GM23338 (cell line): Measurements from ENCODE around the gene KDM4E. TPM values are rescaled to one million over a fixed set of nuclear protein-coding genes. Genes with fewer than 3 reads are reported as not detected.

Experiments
- ATAC-seq: fragments of 200-7000 bp; cut with Tn5 transposase; 3 replicates; pipeline ENCODE4 v1.9.1; 2020
- DNase-seq: peaks from one replicate; pipeline ENCODE4 v3.0.0-alpha.2; 2015; ENCODE audit warnings: low spot score
- H2AFZ ChIP-seq: fragments of 200-600 bp; sonication (generic); 2 replicates; pipeline ENCODE4 v1.8.0; 2016; ENCODE audit warnings: antibody characterized with exemption, mild to moderate bottlenecking, moderate library complexity
- H3F3A ChIP-seq: fragments of 200-600 bp; sonication (generic); replicated peaks from 2 replicates; pipeline ENCODE4 v1.8.0; 2017; ENCODE audit warnings: antibody characterized with exemption, mixed run types, low read depth
- H3K27ac ChIP-seq: fragments of 200-600 bp; sonication (generic); 2 replicates; pipeline ENCODE4 v1.6.1; 2016; ENCODE audit warnings: low read depth
- H3K27me3 ChIP-seq: fragments of 200-600 bp; sonication (generic); 2 replicates; pipeline ENCODE4 v1.8.0; 2016; ENCODE audit warnings: mild to moderate bottlenecking, mixed run types, moderate library complexity; ENCODE audit not compliant: insufficient read depth
- H3K36me3 ChIP-seq: fragments of 200-600 bp; sonication (generic); 2 replicates; pipeline ENCODE4 v1.8.0; 2016; ENCODE audit warnings: mild to moderate bottlenecking; ENCODE audit not compliant: insufficient read depth
- H3K4me1 ChIP-seq: fragments of 200-600 bp; sonication (generic); 2 replicates; pipeline ENCODE4 v1.8.0; 2016; ENCODE audit warnings: mild to moderate bottlenecking, moderate library complexity; ENCODE audit not compliant: insufficient read depth
- H3K4me2 ChIP-seq: fragments of 200-600 bp; sonication (generic); 2 replicates; pipeline ENCODE4 v1.7.1; 2017; ENCODE audit warnings: mixed run types
- H3K4me3 ChIP-seq: fragments of 200-600 bp; sonication (generic); 2 replicates; pipeline ENCODE4 v1.6.1; 2016; ENCODE audit warnings: mixed run types
- H3K79me2 ChIP-seq: fragments of 200-600 bp; sonication (generic); replicated peaks from 2 replicates; pipeline ENCODE4 v1.8.0; 2017; ENCODE audit warnings: mild to moderate bottlenecking; ENCODE audit not compliant: insufficient read depth
- H3K9me2 ChIP-seq: fragments of 200-600 bp; sonication (generic); 2 replicates; pipeline ENCODE4 v1.8.0; 2017; ENCODE audit not compliant: insufficient read depth
- H4K20me1 ChIP-seq: fragments of 200-600 bp; sonication (generic); replicated peaks from 2 replicates; pipeline ENCODE4 v1.8.0; 2017; ENCODE audit warnings: mild to moderate bottlenecking; ENCODE audit not compliant: insufficient read depth
- H3K27ac Mint-ChIP-seq: 2 replicates; pipeline ENCODE4 v1.8.0; 2020; ENCODE audit warnings: inconsistent platforms, mild to moderate bottlenecking, moderate library complexity, mixed read lengths
- H3K27me3 Mint-ChIP-seq: 3 replicates; pipeline ENCODE4 v1.8.0; 2022; ENCODE audit warnings: low read depth, mild to moderate bottlenecking, moderate library complexity, mixed read lengths, inconsistent platforms; ENCODE audit not compliant: insufficient read depth, poor library complexity
- H3K36me3 Mint-ChIP-seq: 3 replicates; pipeline ENCODE4 v1.8.0; 2021; ENCODE audit warnings: low read depth, mild to moderate bottlenecking, inconsistent platforms, moderate library complexity, mixed read lengths
- H3K4me1 Mint-ChIP-seq: 3 replicates; pipeline ENCODE4 v1.8.0; 2020; ENCODE audit warnings: mild to moderate bottlenecking, inconsistent platforms, mixed read lengths
- H3K4me3 Mint-ChIP-seq: 3 replicates; pipeline ENCODE4 v1.8.0; 2021; ENCODE audit warnings: moderate library complexity, mild to moderate bottlenecking, inconsistent platforms, mixed read lengths
- H3K9me3 Mint-ChIP-seq: 3 replicates; pipeline ENCODE4 v1.8.0; 2020; ENCODE audit warnings: moderate library complexity, mild to moderate bottlenecking, inconsistent platforms, mixed read lengths
- EZH2 ChIP-seq: fragments of 200-600 bp; sonication (generic); IDR thresholded peaks from one replicate; pipeline ENCODE4 v1.8.0; 2017; ENCODE audit warnings: antibody characterized with exemption, mild to moderate bottlenecking, low read depth; ENCODE audit not compliant: unreplicated experiment
- EZH2phosphoT487 ChIP-seq: fragments of 200-600 bp; sonication (generic); IDR thresholded peaks from one replicate; pipeline ENCODE4 v1.8.1; 2018; ENCODE audit warnings: antibody characterized with exemption; ENCODE audit not compliant: unreplicated experiment
- STAT1 ChIP-seq: IDR thresholded peaks from one replicate; pipeline ENCODE4 v1.6.1; 2016; ENCODE audit warnings: antibody characterized with exemption; ENCODE audit not compliant: unreplicated experiment
- ZNF114 ChIP-seq: fragments of 250-450 bp; sonication (Bioruptor Pico); IDR thresholded peaks from 2 replicates; pipeline ENCODE4 v1.5.0; 2020; ENCODE audit warnings: mild to moderate bottlenecking, moderate library complexity
- ZNF331 ChIP-seq: fragments of 250-450 bp; sonication (Bioruptor Pico); IDR thresholded peaks from 2 replicates; pipeline ENCODE4 v1.5.0; 2020; ENCODE audit warnings: low read depth, mild to moderate bottlenecking, moderate library complexity
- ZNF462 ChIP-seq: fragments of 250-450 bp; sonication (Bioruptor Pico); IDR thresholded peaks from 2 replicates; pipeline ENCODE4 v1.5.0; 2020; ENCODE audit warnings: mild to moderate bottlenecking, moderate library complexity
- polyA plus RNA-seq: library from polyadenylated mRNA; unstranded; fragments of >200 nt; fragmentation: Nextera tagmentation; extraction: Ambion mirVana; gene quantifications from 2 replicates; pipeline ENCODE4 v1.2.1, GENCODE V29; 2016
- total RNA-seq: library from RNA; depleted of rRNA; stranded (reverse); fragments of >200 nt; shearing (Covaris generic); gene quantifications from 2 replicates; pipeline ENCODE4 v1.2.3, GENCODE V29; 2014
- TF ChIP-seq, protein P1 (sequence below): IDR thresholded peaks from 2 replicates; pipeline ENCODE4 v1.6.1; 2016; ENCODE audit warnings: antibody characterized with exemption

The KDM4E gene
- total and polyA plus RNA-seq, 2 experiments from 2014 or later = not detected

GRCh38 chr11:95042239-95042638 lies 17.2 kb downstream of the KDM4E start (continued):
- no peak for TF ChIP-seq ZNF462 (CRISPR knock-in tag)
- TF ChIP-seq STAT1 = no peak
- TF ChIP-seq, protein P1, sequence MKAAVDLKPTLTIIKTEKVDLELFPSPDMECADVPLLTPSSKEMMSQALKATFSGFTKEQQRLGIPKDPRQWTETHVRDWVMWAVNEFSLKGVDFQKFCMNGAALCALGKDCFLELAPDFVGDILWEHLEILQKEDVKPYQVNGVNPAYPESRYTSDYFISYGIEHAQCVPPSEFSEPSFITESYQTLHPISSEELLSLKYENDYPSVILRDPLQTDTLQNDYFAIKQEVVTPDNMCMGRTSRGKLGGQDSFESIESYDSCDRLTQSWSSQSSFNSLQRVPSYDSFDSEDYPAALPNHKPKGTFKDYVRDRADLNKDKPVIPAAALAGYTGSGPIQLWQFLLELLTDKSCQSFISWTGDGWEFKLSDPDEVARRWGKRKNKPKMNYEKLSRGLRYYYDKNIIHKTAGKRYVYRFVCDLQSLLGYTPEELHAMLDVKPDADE = no peak
- no peak for TF ChIP-seq EZH2

DNA sequence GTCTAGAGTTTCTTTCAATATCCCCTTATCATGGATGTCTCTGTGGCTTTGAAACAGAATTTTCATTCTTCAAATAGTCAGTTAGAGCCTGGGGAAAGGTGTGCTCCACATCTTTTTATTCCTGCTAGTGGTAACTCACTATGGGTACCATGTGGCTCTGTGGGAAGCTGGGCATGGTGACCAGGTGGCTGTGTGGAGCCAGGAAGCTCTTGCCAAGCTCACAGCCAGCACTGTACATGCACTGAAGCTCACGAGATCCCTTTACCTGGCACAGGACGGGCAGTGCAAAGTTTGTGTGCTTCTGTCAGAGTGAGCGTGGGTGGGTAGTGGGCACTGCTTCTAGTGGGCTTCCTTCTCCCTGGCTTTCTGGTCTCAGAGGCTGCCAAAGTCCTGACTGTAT lies 17.8 kb downstream of the KDM4E start:
- no peaks in the 10 kb centered on the region for H3K36me3 ChIP-seq
- no peaks in the 10 kb centered on the region for H3K27me3 Mint-ChIP-seq

More for the DNA sequence above, 17.8 kb downstream of the KDM4E start:
- Histone ChIP-seq H3K79me2 (no peaks in the 10 kb centered on the region), H3K27ac (no peak overlapping the region), H3K4me1 (no peaks in the 10 kb centered on the region), H3K9me2 (0 out of 2 replicates have a peak, but pooled peaks cover 2% of the 10 kb centered on the region), H2AFZ (no peak overlapping the region), H3F3A (no peaks in the 10 kb centered on the region), H3K4me3 (no peak overlapping the region), H3K4me2 (no peak overlapping the region), H3K27me3 (no peaks in the 10 kb centered on the region), H4K20me1 (no peaks in the 10 kb centered on the region)
- TF ChIP-seq ZNF114 (CRISPR knock-in tag) = no peak
- TF ChIP-seq ZNF331 = no peak
- TF ChIP-seq EZH2phosphoT487 = no peak
- no peaks in the 10 kb centered on the region for H3K4me1 Mint-ChIP-seq
- H3K4me3 Mint-ChIP-seq = no peak overlapping the region
- DNase-seq (no peak), ATAC-seq (no peak)
- H3K9me3 Mint-ChIP-seq = no peaks in the 10 kb centered on the region
- no peaks in the 10 kb centered on the region for H3K36me3 Mint-ChIP-seq
- no peak overlapping the region for H3K27ac Mint-ChIP-seq
